SKM-1 (cell line): Measurements from ENCODE around the gene IFT20.

Experiments
- DNase-seq: peaks from one replicate; lab custom pipeline; 2025; ENCODE audit not compliant: unreplicated experiment; lab: John Stamatoyannopoulos, UW

Gene IFT20, protein sequence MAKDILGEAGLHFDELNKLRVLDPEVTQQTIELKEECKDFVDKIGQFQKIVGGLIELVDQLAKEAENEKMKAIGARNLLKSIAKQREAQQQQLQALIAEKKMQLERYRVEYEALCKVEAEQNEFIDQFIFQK

GRCh38 chr17:28335201-28335958, at the start of gene IFT20, which contains the start of gene TNFAIP1:
TSS of gene IFT20 (minus strand) at chr17:28335472. CDS start at chr17:28331985, 3,487 bp downstream.
TSS of gene TNFAIP1 (plus strand) at chr17:28335761. CDS start at chr17:28339522, 3,761 bp downstream.
- DNase-seq = peak; percentile 96

DNA sequence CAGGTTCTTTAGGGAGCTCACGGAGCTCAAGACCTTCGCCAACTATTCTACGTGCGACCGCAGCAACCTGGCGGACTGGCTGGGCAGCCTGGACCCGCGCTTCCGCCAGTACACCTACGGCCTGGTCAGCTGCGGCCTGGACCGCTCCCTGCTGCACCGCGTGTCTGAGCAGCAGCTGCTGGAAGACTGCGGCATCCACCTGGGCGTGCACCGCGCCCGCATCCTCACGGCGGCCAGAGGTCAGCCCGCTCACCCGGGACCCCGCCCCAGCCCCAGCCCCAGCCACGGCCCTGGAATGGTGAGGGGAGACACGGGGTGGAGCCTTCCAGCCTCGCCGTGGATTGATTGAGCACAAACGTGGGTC, 49.7 kb upstream of the IFT20 start:
- no peak for DNase-seq

- DNase-seq = no peak
These were observed 49.2 kb upstream of the IFT20 start for GRCh38 chr17:28384281-28385036.

- no peak for DNase-seq
These were observed 46.0 kb upstream of the IFT20 start for GRCh38 chr17:28381141-28381825.

GRCh38 chr17:28379814-28380801, 44.8 kb upstream of the IFT20 start:
- DNase-seq = no peak

GRCh38 chr17:28372945-28373274, 37.6 kb upstream of the IFT20 start:
- no peak for DNase-seq

GRCh38 chr17:28372203-28372944, 37.1 kb upstream of the IFT20 start:
- no peak for DNase-seq

DNA sequence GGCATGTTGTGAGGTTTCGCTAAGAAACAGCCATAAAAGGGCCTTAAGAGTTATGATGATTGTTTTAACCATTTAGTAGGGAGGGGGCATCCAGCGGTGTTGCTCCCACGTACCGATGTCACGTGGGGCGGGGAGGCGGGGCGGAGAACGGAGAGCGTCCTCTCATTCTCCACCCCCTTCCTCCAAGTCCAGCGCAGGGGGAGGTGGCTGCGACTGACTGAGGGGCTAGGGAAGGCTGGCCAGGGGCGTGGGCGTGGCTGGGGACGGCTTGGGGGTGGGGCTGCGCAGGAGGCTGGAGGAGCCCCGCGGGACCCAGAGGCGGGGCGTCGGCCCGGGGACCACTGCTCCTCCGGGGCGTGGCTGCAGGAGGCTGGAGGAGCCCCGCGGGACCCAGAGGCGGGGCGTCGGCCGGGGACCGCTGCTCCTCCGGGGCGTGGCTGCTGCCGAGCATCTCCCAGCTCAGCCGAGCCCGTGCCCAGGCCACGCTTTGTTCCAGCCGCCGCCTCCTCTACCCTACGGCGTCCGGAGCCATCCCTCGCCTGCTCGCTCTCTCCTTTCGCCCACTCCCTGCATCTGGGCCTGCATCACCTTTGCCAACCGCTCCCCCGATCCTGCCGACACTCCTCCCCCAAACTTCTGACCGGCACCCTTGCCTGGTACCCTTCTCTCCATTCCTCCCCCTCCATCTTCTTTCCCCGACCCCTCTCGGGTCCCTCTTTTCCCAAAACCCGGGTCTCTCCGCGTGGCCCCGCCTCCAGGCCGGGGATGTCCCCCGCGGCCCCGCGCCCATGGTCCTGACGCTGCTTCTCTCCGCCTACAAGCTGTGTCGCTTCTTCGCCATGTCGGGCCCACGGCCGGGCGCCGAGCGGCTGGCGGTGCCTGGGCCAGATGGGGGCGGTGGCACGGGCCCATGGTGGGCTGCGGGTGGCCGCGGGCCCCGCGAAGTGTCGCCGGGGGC, 36.3 kb upstream of the IFT20 start, which contains the start of gene SARM1:
Gene SARM1 (plus strand): TSS at position 450 of the 958 bp plus-strand sequence. CDS start 339 bp downstream, at position 789.
- DNase-seq = no peak

GRCh38 chr17:28370744-28371103, 35.5 kb upstream of the IFT20 start:
- DNase-seq = no peak

GRCh38 chr17:28370035-28370743, 34.9 kb upstream of the IFT20 start, which contains the start of gene VTN:
TSS of gene VTN (minus strand) at chr17:28370307. CDS start at chr17:28370203, 104 bp downstream.
- peak; percentile 15 for DNase-seq

- DNase-seq = no peak
These were observed 34.4 kb upstream of the IFT20 start for GRCh38 chr17:28369684-28370034.

DNA sequence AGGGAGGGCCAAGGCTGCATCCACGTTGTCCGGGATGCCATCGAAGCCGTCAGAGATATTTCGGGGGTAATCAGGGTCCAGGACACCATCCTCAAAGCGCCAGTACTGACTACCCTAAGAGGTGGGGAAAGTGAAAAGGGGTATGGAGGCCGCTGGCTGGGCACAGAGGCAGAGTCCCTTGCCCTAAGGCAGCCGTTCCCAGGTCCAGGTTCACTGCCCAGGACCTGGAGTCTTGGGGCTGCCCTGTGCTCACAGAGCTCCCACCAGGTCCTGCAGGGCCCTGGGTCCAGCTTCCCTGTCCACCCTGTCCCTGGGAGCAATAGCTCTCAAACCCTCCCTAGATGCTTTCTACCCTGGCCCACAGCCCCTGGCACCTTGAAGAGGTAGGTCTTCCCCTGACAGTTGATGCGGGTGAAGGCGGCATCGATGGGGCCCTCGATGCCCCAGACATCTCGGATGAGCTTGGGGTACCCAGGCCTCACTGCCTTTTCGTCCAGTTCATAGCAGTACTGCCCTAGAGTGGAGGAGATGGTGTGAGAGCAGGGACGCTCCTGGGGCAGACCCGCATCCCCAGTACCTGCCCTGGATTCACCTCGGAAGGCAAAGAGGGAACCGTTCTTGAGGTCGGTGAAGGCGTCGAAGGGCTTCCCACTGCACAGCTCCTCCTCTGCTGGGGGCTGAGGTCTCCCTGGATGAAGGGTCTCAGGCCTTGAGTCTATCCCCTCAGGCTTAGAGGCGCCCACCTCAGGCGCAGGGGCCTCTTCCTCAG, 33.8 kb upstream of the IFT20 start:
- no peak for DNase-seq

DNA sequence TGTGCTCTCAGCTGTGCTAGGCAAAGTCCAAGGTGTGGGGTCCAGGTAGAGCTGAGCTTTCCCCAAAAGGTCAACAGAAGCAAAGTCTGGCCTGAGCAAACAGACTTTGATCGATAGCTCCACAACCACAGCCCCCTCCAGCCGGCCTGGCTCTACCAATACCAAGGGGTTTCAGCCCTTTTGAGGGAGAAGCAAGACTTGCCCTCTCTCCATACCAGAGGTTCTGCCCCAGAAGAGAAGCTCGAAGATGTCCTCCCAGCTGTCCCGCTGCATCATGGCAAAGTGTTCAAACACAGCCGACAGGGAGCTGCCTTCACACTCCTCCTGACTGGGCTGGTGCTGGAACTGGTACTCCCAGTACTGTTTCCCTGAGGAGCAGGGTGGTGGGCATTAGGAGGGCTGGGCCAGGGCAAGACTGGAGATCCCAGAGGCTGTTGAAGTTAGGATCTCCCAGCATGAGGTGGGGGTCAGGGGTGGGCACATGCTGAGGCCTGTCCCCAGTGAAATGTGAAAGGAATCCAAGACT, 33.1 kb upstream of the IFT20 start:
- no peak for DNase-seq

- DNase-seq = no peak
These were observed 32.5 kb upstream of the IFT20 start for GRCh38 chr17:28367641-28368305.

- DNase-seq = no peak
These were observed 31.3 kb upstream of the IFT20 start for GRCh38 chr17:28366605-28367004.

- DNase-seq = no peak
These were observed 30.2 kb upstream of the IFT20 start for GRCh38 chr17:28365487-28365886.
